ENCODE measurements around the gene RAPGEF4.

The RAPGEF4 gene

DNA sequence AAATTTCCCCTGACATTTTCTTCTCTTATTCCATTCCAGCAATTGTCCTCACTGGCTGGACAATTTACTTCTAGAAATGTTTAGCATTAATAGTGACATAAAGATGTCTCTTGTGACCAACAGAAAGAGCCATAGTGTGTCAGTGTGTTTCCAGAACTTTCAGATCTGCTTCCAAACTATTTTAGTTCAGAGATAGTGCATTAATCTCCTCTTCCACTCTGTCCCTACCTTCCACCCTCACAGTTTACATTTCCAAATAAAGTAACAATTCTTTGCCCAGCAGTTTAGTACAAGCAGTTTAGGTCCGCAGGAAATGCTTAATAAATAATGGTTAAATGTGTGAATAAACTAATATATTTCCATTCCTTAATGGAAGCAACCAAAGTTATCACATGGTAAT, 24.5 kb upstream of the RAPGEF4 start:
- TF ChIP-seq, protein P1, sequence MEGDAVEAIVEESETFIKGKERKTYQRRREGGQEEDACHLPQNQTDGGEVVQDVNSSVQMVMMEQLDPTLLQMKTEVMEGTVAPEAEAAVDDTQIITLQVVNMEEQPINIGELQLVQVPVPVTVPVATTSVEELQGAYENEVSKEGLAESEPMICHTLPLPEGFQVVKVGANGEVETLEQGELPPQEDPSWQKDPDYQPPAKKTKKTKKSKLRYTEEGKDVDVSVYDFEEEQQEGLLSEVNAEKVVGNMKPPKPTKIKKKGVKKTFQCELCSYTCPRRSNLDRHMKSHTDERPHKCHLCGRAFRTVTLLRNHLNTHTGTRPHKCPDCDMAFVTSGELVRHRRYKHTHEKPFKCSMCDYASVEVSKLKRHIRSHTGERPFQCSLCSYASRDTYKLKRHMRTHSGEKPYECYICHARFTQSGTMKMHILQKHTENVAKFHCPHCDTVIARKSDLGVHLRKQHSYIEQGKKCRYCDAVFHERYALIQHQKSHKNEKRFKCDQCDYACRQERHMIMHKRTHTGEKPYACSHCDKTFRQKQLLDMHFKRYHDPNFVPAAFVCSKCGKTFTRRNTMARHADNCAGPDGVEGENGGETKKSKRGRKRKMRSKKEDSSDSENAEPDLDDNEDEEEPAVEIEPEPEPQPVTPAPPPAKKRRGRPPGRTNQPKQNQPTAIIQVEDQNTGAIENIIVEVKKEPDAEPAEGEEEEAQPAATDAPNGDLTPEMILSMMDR (conservative IDR thresholded peaks at IDR 0.05; ENCODE audit: low read length) = no peak
- no peak overlapping the region for H3K4me3 ChIP-seq (ENCODE audit: low read length)
- no peak for DNase-seq (ENCODE audit: low read depth)

DNA sequence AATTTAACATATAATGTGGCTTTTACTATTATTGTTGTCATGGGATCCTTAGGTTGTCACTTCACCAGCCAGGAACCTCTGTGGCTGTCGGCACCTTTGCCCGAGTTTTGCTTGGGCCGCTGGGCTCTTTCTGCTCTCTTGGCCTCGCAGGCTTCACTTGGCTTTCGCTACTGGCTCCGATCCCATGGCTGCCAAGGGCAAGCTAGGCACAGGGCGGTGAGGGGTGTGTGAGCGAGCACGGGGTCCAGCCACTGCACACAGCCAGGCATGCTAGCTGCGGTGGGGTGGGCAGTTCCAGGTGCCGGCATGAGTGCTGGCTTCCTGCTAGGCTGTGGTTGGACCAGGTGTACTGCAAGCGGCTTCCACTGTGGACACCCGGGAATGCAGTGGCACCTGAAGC, 23.4 kb upstream of the RAPGEF4 start:
- TF ChIP-seq, protein P1 (conservative IDR thresholded peaks at IDR 0.05; ENCODE audit: low read length) = no peak
- DNase-seq (ENCODE audit: low read depth) = no peak
- H3K4me3 ChIP-seq (ENCODE audit: low read length) = no peak overlapping the region

DNA sequence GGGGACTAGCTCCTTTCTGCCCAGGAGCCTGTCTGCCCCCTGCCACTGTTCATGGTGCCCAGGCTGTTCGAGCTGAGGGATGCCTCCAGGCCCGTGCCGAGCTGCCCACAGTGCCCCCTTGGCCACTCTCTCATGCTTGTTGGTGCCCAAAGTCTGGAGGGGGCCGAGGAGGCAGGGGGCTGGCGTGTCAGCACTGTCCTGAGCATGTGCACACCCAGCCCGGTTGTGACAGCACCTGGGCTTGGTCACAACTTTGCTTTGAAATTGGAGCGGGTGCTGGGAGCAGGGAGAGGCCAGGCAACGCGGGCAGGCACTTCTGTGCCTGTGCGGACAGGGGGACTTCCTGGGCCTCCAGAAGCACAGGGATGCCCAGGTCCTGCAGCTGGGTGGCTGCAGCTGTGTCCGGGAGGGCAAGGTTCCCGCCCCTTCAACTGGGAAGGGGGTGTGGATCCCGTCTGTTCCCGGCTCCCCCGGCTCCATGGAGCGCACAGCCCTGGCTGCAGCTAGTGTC, 22.2 kb upstream of the RAPGEF4 start:
- no peak for DNase-seq (ENCODE audit: low read depth)
- no peak overlapping the region for H3K4me3 ChIP-seq (ENCODE audit: low read length)
- TF ChIP-seq, protein P1 (conservative IDR thresholded peaks at IDR 0.05; ENCODE audit: low read length) = no peak

DNA sequence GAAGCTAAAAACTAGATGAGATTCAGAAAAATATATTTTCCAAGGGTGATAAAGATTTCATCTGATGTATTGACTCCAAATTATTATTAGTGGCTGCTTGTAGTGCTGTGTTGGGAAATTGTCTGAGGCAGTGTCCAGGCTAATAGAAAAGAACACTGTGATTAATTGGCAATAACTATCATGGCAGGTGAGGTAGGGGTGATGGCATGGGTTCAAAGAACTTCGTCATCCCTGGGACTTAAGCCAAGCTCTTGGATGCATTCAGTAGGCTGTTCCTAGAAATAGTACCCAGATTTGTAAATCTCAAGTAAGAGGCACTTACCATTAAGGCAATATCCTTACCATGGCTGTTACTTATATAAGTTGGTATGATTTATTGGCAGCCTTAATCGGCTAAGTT, 13.2 kb upstream of the RAPGEF4 start:
- TF ChIP-seq, protein P1 (conservative IDR thresholded peaks at IDR 0.05; ENCODE audit: low read length) = no peak
- no peak for DNase-seq (ENCODE audit: low read depth)
- H3K4me3 ChIP-seq (ENCODE audit: low read length) = no peak overlapping the region

DNA sequence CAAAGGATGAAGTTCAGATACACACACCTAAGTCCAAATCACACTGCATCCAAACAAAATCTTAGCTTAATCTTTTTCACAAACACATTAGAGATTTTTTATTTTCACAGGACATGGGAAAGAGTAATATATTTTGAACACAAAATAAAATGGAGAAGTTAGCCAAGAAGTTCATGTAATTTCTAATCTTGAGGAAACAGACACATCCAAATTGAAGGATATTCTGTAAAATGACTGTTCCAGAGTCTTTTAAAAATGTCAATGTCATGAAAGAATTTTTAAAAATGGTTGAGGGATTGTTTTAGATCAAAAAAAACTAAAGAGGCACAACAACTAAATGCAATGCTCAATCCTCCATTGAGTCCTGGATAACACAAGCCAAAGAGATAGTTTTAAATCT, 12.4 kb upstream of the RAPGEF4 start:
- DNase-seq (ENCODE audit: low read depth) = no peak
- no peak overlapping the region for H3K4me3 ChIP-seq (ENCODE audit: low read length)
- TF ChIP-seq, protein P1 (conservative IDR thresholded peaks at IDR 0.05; ENCODE audit: low read length) = no peak

DNA sequence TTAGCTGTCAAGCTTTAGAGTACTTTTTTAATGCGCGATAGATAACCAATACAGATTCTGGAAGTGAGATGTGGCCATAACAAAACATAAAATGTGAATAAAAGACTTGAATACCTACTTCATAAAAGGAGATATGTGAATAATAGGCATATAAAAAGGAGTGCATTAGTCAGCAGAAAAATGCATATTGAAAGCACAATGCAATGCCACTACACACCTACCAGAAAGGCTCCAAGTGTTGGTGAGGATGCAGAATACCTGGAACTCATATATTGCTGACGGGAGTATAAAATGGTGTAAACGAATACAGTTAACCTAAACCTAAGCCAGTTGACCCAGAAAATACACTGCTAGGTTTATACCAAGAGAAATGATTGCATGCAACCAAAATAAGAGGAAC, 10.9 kb upstream of the RAPGEF4 start:
- H3K4me3 ChIP-seq (ENCODE audit: low read length) = no peak overlapping the region
- DNase-seq (ENCODE audit: low read depth) = no peak
- TF ChIP-seq, protein P1 (conservative IDR thresholded peaks at IDR 0.05; ENCODE audit: low read length) = no peak

DNA sequence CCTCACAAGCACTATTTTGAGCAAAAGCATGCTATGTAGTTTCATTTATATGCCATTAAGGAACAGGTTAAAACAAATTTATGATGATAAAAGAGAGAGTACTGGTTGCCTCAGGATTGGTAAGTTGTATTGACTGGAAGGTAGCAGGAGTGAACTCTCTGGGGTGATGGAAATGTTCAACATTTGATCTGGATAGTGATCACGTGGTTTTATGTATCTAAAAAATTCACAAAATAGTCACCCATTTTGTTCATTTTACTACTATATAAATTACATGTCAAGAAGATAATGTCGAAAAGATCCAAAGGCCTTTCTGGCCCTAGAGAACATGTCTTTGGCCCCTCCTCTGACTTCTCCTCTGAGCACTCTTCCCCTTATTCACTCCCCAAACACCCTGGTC, 10.4 kb upstream of the RAPGEF4 start:
- TF ChIP-seq, protein P1 (conservative IDR thresholded peaks at IDR 0.05; ENCODE audit: low read length) = no peak
- no peak overlapping the region for H3K4me3 ChIP-seq (ENCODE audit: low read length)
- no peak for DNase-seq (ENCODE audit: low read depth)
